MG63 (cell line): Measurements from ENCODE around the gene DUSP3. TPM values are rescaled to one million over a fixed set of nuclear protein-coding genes. Genes with fewer than 3 reads are reported as not detected.

Source experiments
- DNase-seq: peaks from one replicate; pipeline ENCODE4 v3.0.0-alpha.2; 2020
- H3K27me3 ChIP-seq: fragments of 250-450 bp; sonication (Bioruptor Pico); 2 replicates; pipeline ENCODE4 v1.5.1; 2020; ENCODE audit warnings: mild to moderate bottlenecking, moderate library complexity
- H3K36me3 ChIP-seq: fragments of 250-450 bp; sonication (Bioruptor Pico); 2 replicates; pipeline ENCODE4 v1.5.1; 2020; ENCODE audit warnings: mild to moderate bottlenecking, moderate library complexity
- H3K4me3 ChIP-seq: fragments of 250-450 bp; sonication (Bioruptor Pico); 2 replicates; pipeline ENCODE4 v1.5.1; 2020; ENCODE audit warnings: mild to moderate bottlenecking, moderate library complexity
- H3K9me3 ChIP-seq: fragments of 250-450 bp; sonication (Bioruptor Pico); 2 replicates; pipeline ENCODE4 v1.5.1; 2020; ENCODE audit warnings: mild to moderate bottlenecking, moderate library complexity
- total RNA-seq: library from RNA; depleted of rRNA; stranded (reverse); fragments of >200 nt; shearing (Covaris generic); gene quantifications from 2 replicates; pipeline ENCODE4 v1.2.3, GENCODE V29; 2014; ENCODE audit warnings: low replicate concordance; rRNA removed

The DUSP3 gene
- total RNA-seq: 13.6 and 37.9 TPM in 2 replicates

DNA sequence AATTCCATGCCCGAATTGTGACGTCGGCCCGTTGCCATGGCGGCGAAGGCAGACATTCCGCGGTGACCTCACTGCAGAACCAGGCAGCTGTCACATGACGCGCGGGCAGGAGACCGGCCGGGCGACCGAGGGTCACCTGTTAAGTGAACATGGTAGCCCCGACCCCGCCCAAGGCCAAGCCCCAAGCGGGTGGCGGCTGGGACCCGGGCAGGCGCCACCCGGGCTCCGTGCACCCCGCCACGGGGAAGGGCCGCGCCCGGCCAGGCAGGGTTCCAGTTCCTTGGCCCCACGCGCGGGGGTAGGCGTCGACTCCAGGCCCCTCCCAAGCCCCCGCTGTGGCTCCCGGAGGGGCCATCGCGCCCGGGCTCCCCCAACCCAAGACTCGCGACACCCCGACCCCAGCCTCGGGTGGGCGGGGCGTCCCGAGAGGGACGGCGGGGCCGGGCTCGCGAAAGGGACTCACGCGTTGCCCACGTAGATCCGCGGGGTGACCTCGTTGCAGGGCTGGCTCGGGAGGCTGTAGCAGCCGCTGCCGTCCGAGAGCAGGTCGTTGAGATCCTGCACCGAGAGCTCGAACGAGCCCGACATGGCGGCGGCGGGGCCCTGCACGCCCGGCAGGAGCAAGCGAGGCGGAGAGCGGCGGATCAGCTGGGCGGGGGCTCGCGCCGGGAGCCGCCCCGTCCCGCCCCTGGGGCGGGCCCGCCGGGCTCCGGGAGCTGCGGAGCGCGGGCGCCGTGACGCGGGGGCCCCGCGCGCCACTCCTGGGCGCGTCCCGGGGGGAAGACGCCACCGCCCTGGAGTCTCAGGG is at the start of gene DUSP3:
TSS of gene DUSP3 (minus strand) at position 641 of the 808 bp plus-strand sequence. CDS start at position 588, 53 bp downstream.
- Histone ChIP-seq H3K27me3 (no peaks in the 10 kb centered on the region), H3K36me3 (peaks cover 19% of the 10 kb centered on the region)

GRCh38 chr17:43827596-43827995 is 48.8 kb upstream of the DUSP3 start:
- no peaks in the 10 kb centered on the region for H3K9me3 ChIP-seq
- H3K4me3 ChIP-seq: no peak overlapping the region
- DNase-seq: no peak
- peaks cover 45% of the 10 kb centered on the region for H3K36me3 ChIP-seq
- H3K27me3 ChIP-seq: no peaks in the 10 kb centered on the region

More for the DNA sequence above, at the start of gene DUSP3:
- no peaks in the 10 kb centered on the region for H3K9me3 ChIP-seq
- peak within 1 kb of the TSS; percentile 77 for H3K4me3 ChIP-seq
- DNase-seq: peak; percentile 94

GRCh38 chr17:43826206-43826605 is 47.4 kb upstream of the DUSP3 start:
- no peak for DNase-seq
- Histone ChIP-seq H3K36me3 (peaks cover 47% of the 10 kb centered on the region), H3K27me3 (no peaks in the 10 kb centered on the region), H3K9me3 (no peaks in the 10 kb centered on the region), H3K4me3 (no peak overlapping the region)

- no peak for DNase-seq
- Histone ChIP-seq H3K4me3 (no peak overlapping the region), H3K9me3 (no peaks in the 10 kb centered on the region), H3K36me3 (peaks cover 44% of the 10 kb centered on the region), H3K27me3 (no peaks in the 10 kb centered on the region)
These were observed 46.8 kb upstream of the DUSP3 start for GRCh38 chr17:43825567-43825966.

GRCh38 chr17:43823350-43824084 is 44.7 kb upstream of the DUSP3 start:
- Histone ChIP-seq H3K9me3 (no peaks in the 10 kb centered on the region), H3K27me3 (no peaks in the 10 kb centered on the region), H3K36me3 (peaks cover 34% of the 10 kb centered on the region), H3K4me3 (no peak overlapping the region)
- DNase-seq: no peak

GRCh38 chr17:43822570-43823190 is 43.9 kb upstream of the DUSP3 start:
- H3K4me3 ChIP-seq: no peak overlapping the region
- H3K36me3 ChIP-seq: peaks cover 33% of the 10 kb centered on the region
- no peaks in the 10 kb centered on the region for H3K27me3 ChIP-seq
- no peaks in the 10 kb centered on the region for H3K9me3 ChIP-seq
- DNase-seq: no peak

- Histone ChIP-seq H3K27me3 (no peaks in the 10 kb centered on the region), H3K9me3 (no peaks in the 10 kb centered on the region), H3K36me3 (peaks cover 38% of the 10 kb centered on the region), H3K4me3 (no peak overlapping the region)
- no peak for DNase-seq
These were observed 42.0 kb upstream of the DUSP3 start for GRCh38 chr17:43820759-43821158.

DNA sequence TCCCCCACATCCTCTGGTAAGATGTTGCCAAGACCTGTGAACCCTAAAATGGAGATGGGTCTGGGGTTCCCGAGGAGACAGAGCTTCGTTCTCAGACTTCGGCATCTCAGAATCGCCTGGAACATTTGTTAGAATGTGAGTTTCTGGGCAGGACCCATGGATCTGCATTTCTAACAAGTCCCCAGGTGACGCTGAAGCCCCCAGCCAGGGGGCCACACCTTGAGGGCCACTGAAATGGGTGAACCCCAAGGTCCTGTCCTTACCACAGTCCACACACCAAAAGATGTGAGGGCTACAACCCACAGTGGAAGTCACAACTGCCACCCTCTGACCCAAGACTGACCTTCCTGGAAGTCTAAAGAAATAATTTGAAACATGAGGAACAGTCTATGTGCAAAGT is 40.2 kb upstream of the DUSP3 start:
- no peak for DNase-seq
- Histone ChIP-seq H3K9me3 (no peaks in the 10 kb centered on the region), H3K4me3 (no peak overlapping the region), H3K27me3 (no peaks in the 10 kb centered on the region), H3K36me3 (peaks cover 34% of the 10 kb centered on the region)

GRCh38 chr17:43817826-43818225 is 39.0 kb upstream of the DUSP3 start:
- Histone ChIP-seq H3K36me3 (peaks cover 33% of the 10 kb centered on the region), H3K9me3 (no peaks in the 10 kb centered on the region), H3K4me3 (no peak overlapping the region), H3K27me3 (no peaks in the 10 kb centered on the region)
- no peak for DNase-seq

GRCh38 chr17:43816336-43817320 is 37.9 kb upstream of the DUSP3 start:
- Histone ChIP-seq H3K4me3 (no peak overlapping the region), H3K9me3 (no peaks in the 10 kb centered on the region), H3K27me3 (no peaks in the 10 kb centered on the region), H3K36me3 (peaks cover 28% of the 10 kb centered on the region)
- no peak for DNase-seq

GRCh38 chr17:43814714-43815113 is 35.9 kb upstream of the DUSP3 start:
- no peak overlapping the region for H3K4me3 ChIP-seq
- H3K27me3 ChIP-seq: no peaks in the 10 kb centered on the region
- DNase-seq: no peak
- no peaks in the 10 kb centered on the region for H3K9me3 ChIP-seq
- H3K36me3 ChIP-seq: peaks cover 26% of the 10 kb centered on the region

- H3K9me3 ChIP-seq: no peaks in the 10 kb centered on the region
- DNase-seq: no peak
- no peak overlapping the region for H3K4me3 ChIP-seq
- H3K36me3 ChIP-seq: peaks cover 28% of the 10 kb centered on the region
- no peaks in the 10 kb centered on the region for H3K27me3 ChIP-seq
These were observed 35.2 kb upstream of the DUSP3 start for GRCh38 chr17:43814026-43814425.

GRCh38 chr17:43813386-43813785 is 34.6 kb upstream of the DUSP3 start:
- H3K36me3 ChIP-seq: peaks cover 32% of the 10 kb centered on the region
- no peaks in the 10 kb centered on the region for H3K27me3 ChIP-seq
- no peaks in the 10 kb centered on the region for H3K9me3 ChIP-seq
- no peak overlapping the region for H3K4me3 ChIP-seq
- no peak for DNase-seq

- DNase-seq: no peak
- no peaks in the 10 kb centered on the region for H3K27me3 ChIP-seq
- no peak overlapping the region for H3K4me3 ChIP-seq
- no peaks in the 10 kb centered on the region for H3K9me3 ChIP-seq
- peaks cover 40% of the 10 kb centered on the region for H3K36me3 ChIP-seq
These were observed 33.9 kb upstream of the DUSP3 start for GRCh38 chr17:43812396-43813265.

DNA sequence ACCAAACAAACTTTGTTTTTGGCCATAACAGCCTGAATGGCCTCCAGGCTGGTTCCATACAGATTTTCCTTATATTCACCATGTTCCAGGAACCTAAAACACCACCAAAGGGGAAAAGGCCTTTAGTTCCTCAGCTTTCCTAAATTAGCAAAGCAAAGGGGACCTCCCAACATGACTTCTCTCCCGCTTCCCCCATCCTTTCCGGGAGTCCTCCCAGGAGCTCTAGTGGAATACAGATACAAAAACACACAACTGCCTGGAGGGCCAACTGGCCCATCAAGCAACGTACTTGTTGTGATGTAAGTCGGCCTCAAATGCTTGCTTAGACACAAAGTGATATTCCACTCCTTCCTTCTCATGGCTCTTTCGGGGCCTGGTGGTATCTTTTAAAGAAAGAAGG is 32.0 kb upstream of the DUSP3 start:
- peaks cover 39% of the 10 kb centered on the region for H3K36me3 ChIP-seq
- no peak overlapping the region for H3K4me3 ChIP-seq
- no peaks in the 10 kb centered on the region for H3K27me3 ChIP-seq
- no peaks in the 10 kb centered on the region for H3K9me3 ChIP-seq
- DNase-seq: no peak
